Measurements from ENCODE around the gene CHTF18.

CHTF18 gene

GRCh38 chr16:843771-844170, 55.4 kb downstream of the CHTF18 start:
- no peak for DNase-seq (ENCODE audit: extremely low read depth in 1 of 2, low read depth in 1 of 2)

GRCh38 chr16:844638-845350, 56.4 kb downstream of the CHTF18 start:
- DNase-seq (ENCODE audit: extremely low read depth in 1 of 2, low read depth in 1 of 2): no peak

- no peak for DNase-seq (ENCODE audit: extremely low read depth in 1 of 2, low read depth in 1 of 2)
Measured at GRCh38 chr16:845351-845745, 56.9 kb downstream of the CHTF18 start.

- no peak for DNase-seq (ENCODE audit: extremely low read depth in 1 of 2, low read depth in 1 of 2)
Measured at GRCh38 chr16:847151-847550, 58.7 kb downstream of the CHTF18 start.

All from stimulated activated CD8-positive, alpha-beta memory T cell treated with anti-CD3 and anti-CD28 coated beads, Interleukin-7, amount 100 ng/mL, for 48 hours (primary cell).